Measurements from ENCODE around the gene SERPIND1.
"Not testable (repeated sequence)": the region's sequence is repeated elsewhere in the genome, so short reads cannot be mapped to it uniquely, and the experiment has no call there.

Gene SERPIND1

GRCh38 chr22:20818471-20818870, 44.6 kb downstream of the SERPIND1 start:
- no peak for DNase-seq

GRCh38 chr22:20819471-20819870, 45.6 kb downstream of the SERPIND1 start:
- no peak for DNase-seq

GRCh38 chr22:20821717-20822239, 47.9 kb downstream of the SERPIND1 start:
- not testable (repeated sequence) for DNase-seq

- DNase-seq: no peak
Measured at GRCh38 chr22:20822240-20822639, 48.3 kb downstream of the SERPIND1 start.

- DNase-seq: no peak
Measured at GRCh38 chr22:20823264-20823663, 49.4 kb downstream of the SERPIND1 start.

GRCh38 chr22:20825216-20825615, 51.3 kb downstream of the SERPIND1 start:
- not testable (repeated sequence) for DNase-seq

- DNase-seq: no peak
Measured at GRCh38 chr22:20825624-20826023, 51.7 kb downstream of the SERPIND1 start.

- not testable (repeated sequence) for DNase-seq
Measured at GRCh38 chr22:20826373-20827152, 52.6 kb downstream of the SERPIND1 start.

- no peak for DNase-seq
Measured at GRCh38 chr22:20829491-20830134, 55.7 kb downstream of the SERPIND1 start.

GRCh38 chr22:20833225-20833665, 59.3 kb downstream of the SERPIND1 start:
- DNase-seq: no peak

- no peak for DNase-seq
Measured at GRCh38 chr22:20834206-20834605, 60.3 kb downstream of the SERPIND1 start.

GRCh38 chr22:20834725-20835124, 60.8 kb downstream of the SERPIND1 start:
- no peak for DNase-seq
